ENCODE measurements around the gene NSG1. TPM values are rescaled to one million over a fixed set of nuclear protein-coding genes. Genes with fewer than 3 reads are reported as not detected.

NSG1 gene
- total and polyA plus RNA-seq, 8 donors = 1.2 to 13.6 (median 4.1) TPM; not detected in 1

DNA sequence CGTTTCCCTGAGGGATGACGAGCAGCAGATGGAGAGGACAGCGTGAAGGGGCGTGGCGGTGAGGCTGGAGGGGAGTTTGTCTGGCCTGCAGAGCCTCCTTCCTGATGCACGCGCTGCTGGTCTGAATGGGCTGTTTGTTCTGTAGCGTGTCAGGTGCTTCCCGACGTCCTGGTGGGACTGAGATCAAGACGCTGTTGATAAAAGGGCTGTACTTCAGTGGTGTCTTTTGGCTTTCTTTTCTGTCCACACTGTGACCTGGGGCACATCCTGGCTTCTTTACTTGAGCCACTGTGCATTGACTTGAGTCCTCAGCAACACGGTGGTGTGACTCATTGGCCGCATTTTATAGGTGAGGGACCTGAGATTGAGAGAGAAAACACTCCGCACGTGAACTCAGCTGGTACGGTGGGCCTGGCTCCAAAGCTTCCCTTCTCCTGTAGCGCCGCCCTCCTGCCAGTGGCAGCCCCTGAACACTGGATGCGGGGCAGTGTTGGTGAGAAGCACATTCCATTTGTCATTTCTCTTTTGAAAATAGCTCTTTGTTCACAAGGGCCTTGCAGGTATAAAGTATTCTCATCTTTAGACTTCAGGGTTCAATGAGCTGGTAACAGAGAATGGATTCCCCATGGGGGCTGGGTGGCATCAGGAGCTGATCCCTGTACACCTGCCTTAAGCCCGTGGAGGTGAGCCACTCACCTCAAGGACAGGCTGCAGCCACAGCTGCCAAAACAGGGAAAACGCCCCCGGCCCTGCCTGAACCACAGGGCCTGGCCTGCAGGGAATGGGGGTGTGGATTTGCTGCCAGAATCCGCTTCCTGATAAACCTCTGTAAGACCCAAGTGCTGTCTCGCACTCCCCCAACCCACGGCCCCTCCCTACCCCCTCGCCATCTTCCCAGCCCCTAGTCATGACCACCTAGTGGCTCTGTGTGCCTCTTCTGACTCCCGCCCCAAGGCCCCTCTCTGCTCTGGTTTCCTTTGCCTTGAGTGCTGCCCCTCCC lies 29.2 kb downstream of the NSG1 start:
- no peaks in the 10 kb centered on the region for H3K4me1 ChIP-seq
- H3K9me3 ChIP-seq = no peaks in the 10 kb centered on the region
- no peak for TF ChIP-seq EP300 (IDR thresholded peaks at IDR 0.05)
- TF ChIP-seq, protein P1, sequence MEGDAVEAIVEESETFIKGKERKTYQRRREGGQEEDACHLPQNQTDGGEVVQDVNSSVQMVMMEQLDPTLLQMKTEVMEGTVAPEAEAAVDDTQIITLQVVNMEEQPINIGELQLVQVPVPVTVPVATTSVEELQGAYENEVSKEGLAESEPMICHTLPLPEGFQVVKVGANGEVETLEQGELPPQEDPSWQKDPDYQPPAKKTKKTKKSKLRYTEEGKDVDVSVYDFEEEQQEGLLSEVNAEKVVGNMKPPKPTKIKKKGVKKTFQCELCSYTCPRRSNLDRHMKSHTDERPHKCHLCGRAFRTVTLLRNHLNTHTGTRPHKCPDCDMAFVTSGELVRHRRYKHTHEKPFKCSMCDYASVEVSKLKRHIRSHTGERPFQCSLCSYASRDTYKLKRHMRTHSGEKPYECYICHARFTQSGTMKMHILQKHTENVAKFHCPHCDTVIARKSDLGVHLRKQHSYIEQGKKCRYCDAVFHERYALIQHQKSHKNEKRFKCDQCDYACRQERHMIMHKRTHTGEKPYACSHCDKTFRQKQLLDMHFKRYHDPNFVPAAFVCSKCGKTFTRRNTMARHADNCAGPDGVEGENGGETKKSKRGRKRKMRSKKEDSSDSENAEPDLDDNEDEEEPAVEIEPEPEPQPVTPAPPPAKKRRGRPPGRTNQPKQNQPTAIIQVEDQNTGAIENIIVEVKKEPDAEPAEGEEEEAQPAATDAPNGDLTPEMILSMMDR (IDR thresholded peaks at IDR 0.05) = no peak
- no peak for TF ChIP-seq POLR2A (IDR thresholded peaks at IDR 0.05)
- TF ChIP-seq POLR2AphosphoS5 (IDR thresholded peaks at IDR 0.05) = no peak
- no peak overlapping the region for H3K27ac ChIP-seq
- no peaks in the 10 kb centered on the region for H3K27me3 ChIP-seq
- no peak for DNase-seq
- peaks cover 23 to 60% (median 56%) of the 10 kb centered on the region in 4 donors for H3K36me3 ChIP-seq
- 89 to 94% (median 92%) methylated on average over 25 to 27 of the region's 27 CpGs for WGBS, 5 donors
- H3K4me3 ChIP-seq = no peak overlapping the region
- intact Hi-C loops (cut with DNase I; ENCODE audit: low total_unique reads) = no loop called here

DNA sequence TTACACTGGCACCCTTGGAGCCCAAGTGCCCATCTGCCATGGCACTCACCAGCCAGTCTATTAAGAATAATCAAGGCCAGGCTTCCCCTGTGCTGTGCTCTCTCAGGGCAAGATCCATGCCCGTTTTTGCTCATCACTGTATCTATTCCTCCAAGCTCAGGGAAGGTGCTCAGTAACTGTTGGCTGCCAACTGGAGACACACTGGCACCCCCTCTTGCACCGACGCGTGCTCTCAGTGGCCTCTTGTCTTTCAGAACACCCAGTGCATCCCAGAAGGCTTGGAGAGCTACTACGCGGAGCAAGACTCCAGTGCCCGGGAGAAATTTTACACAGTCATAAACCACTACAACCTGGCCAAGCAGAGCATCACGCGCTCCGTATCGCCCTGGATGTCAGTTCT lies 30.1 kb downstream of the NSG1 start:
- H3K36me3 ChIP-seq = peaks cover 23 to 69% (median 65%) of the 10 kb centered on the region in 4 donors
- intact Hi-C loops (cut with DNase I; ENCODE audit: low total_unique reads) = no loop called here
- WGBS, 5 donors = 87 to 97% (median 96%) methylated on average over 11 of the region's 11 CpGs
- H3K27me3 ChIP-seq = no peaks in the 10 kb centered on the region
- DNase-seq = no peak
- no peaks in the 10 kb centered on the region for H3K9me3 ChIP-seq
- H3K27ac ChIP-seq = no peak overlapping the region
- no peak overlapping the region for H3K4me3 ChIP-seq
- TF ChIP-seq POLR2AphosphoS5 (IDR thresholded peaks at IDR 0.05) (no peak), POLR2A (IDR thresholded peaks at IDR 0.05) (no peak), EP300 (IDR thresholded peaks at IDR 0.05) (no peak)
- TF ChIP-seq, protein P1 (IDR thresholded peaks at IDR 0.05) = no peak
- H3K4me1 ChIP-seq = no peaks in the 10 kb centered on the region

DNA sequence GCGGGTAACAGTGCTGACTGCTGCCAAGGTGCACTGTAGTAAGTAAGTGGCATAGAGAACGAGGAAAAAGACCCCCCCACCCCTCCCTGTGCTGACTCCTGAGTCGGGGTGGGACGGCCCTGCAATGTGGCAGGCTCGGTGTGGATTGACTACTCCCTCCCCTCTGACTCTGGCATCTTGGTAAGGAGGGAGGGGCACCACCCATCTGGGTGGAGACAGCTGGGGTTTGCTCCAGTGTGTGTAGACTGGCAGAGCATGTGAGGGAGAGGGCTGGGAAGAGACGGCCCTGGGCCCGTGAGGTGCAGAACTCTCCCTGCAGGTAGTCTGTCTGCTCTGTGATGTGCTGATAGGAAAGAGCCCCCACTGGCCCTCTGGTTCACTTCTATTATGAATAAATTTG lies 31.0 kb downstream of the NSG1 start:
- 67 to 80% (median 76%) methylated on average over 7 of the region's 7 CpGs for WGBS, 5 donors
- DNase-seq = peak in 1 of 2 donors; percentile 17
- TF ChIP-seq POLR2A (IDR thresholded peaks at IDR 0.05) (no peak), EP300 (IDR thresholded peaks at IDR 0.05) (no peak), POLR2AphosphoS5 (IDR thresholded peaks at IDR 0.05) (no peak)
- TF ChIP-seq, protein P1 (IDR thresholded peaks at IDR 0.05) = no peak

DNA sequence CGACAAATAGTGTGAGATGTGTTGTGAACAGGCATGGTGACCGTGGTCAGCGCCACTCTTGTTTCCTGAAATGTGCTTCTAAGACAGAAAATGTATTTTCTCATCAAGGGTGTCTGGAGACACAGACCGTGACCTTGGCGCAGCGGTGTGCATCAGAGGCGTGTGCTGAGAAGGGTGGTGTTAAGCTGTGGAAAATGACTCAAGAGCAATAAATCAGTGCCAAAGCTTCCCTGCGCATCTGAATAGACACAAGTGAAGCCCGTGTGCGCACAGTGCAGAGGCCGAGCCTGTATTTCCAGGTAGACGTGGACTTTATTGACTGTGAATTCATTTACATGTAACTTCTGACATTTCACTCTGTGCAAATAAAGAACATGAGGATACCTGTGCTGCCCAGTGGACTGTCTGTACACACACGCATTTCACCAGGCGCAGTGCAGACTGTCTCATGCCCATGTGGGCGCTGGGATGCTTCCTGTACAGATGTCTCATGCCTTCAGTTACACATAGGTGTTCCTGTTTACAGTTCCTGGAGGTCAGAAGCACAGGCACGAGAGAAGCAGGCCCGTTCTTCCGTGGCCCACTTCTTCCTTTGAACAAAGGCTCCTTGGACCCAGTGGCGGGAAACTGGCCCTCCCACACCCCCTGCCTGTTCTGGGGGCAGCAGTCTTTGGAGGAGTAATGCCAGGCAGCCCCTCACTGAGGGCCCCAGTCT lies 31.9 kb downstream of the NSG1 start:
- WGBS, 5 donors = 75 to 93% (median 83%) methylated on average over 18 to 19 of the region's 19 CpGs
- H3K9me3 ChIP-seq = no peaks in the 10 kb centered on the region
- TF ChIP-seq POLR2A (IDR thresholded peaks at IDR 0.05) = no peak
- TF ChIP-seq, protein P1 (IDR thresholded peaks at IDR 0.05) = no peak
- no peak for TF ChIP-seq EP300 (IDR thresholded peaks at IDR 0.05)
- TF ChIP-seq POLR2AphosphoS5 (IDR thresholded peaks at IDR 0.05) = no peak
- peaks cover 33 to 88% (median 84%) of the 10 kb centered on the region in 4 donors for H3K36me3 ChIP-seq
- no peaks in the 10 kb centered on the region for H3K4me1 ChIP-seq
- no peaks in the 10 kb centered on the region for H3K27me3 ChIP-seq
- no peak overlapping the region for H3K4me3 ChIP-seq
- no peak overlapping the region for H3K27ac ChIP-seq
- DNase-seq = peak in 1 of 2 donors; percentile 20
- intact Hi-C loops (cut with DNase I; ENCODE audit: low total_unique reads) = no loop called here

More for the DNA sequence above, 31.0 kb downstream of the NSG1 start:
- Histone ChIP-seq H3K4me3 (no peak overlapping the region), H3K27ac (no peak overlapping the region), H3K36me3 (peaks cover 24 to 78% (median 74%) of the 10 kb centered on the region in 4 donors), H3K9me3 (no peaks in the 10 kb centered on the region), H3K4me1 (no peaks in the 10 kb centered on the region), H3K27me3 (no peaks in the 10 kb centered on the region)
- intact Hi-C loops (cut with DNase I; ENCODE audit: low total_unique reads) = no loop called here
